Peyer's patch (tissue), 4 donors: Measurements from ENCODE around the gene KCNQ1. TPM values are rescaled to one million over a fixed set of nuclear protein-coding genes. Genes with fewer than 3 reads are reported as not detected.

Experiments
- DNase-seq, 3 donors: peaks; one replicate each; pipeline ENCODE4 v3.0.0-alpha.2; 2017 to 2019
- H3K27ac ChIP-seq, 4 donors: fragments of 200-600 bp; sonication (generic); one replicate each; pipeline ENCODE4 v1.5.1; 2016 to 2019
- H3K27me3 ChIP-seq, 2 donors: fragments of 200-600 bp; sonication (generic); one replicate each; pipeline ENCODE4 v1.5.1; 2019
- H3K36me3 ChIP-seq, 3 donors: fragments of 200-600 bp; sonication (generic); one replicate each; pipeline ENCODE4 v1.5.1; 2016 to 2019
- H3K4me1 ChIP-seq, 4 donors: fragments of 200-600 bp; sonication (generic); one replicate each; pipeline ENCODE4 v1.5.1; 2016 to 2019
- H3K4me3 ChIP-seq, 4 donors: fragments of 200-600 bp; sonication (generic); 1 replicate in 3 of 4; 2 replicates in 1 of 4; pipeline ENCODE4 v1.5.1; 2016 to 2019; ENCODE audit warnings: mild to moderate bottlenecking in 1 of 4
- H3K9me3 ChIP-seq, 4 donors: fragments of 200-600 bp; sonication (generic); one replicate each; pipeline ENCODE4 v1.5.1; 2016 to 2019; ENCODE audit warnings: mild to moderate bottlenecking in 1 of 4
- CTCF ChIP-seq, 6 experiments: fragments of 450-650 bp in 4 of 6; fragments of 200-600 bp in 2 of 6; sonication (generic) in 1 of 6; IDR thresholded peaks; one replicate each; pipeline ENCODE4 v1.5.1; 2017 to 2019; ENCODE audit warnings: antibody characterized with exemption in 6 of 6, mild to moderate bottlenecking in 3 of 6, moderate library complexity in 1 of 6
- POLR2A ChIP-seq, 2 donors: fragments of 450-650 bp; IDR thresholded peaks; one replicate each; pipeline ENCODE4 v1.5.1; 2017; ENCODE audit warnings: antibody characterized with exemption in 2 of 2, mild to moderate bottlenecking in 2 of 2, moderate library complexity in 2 of 2
- total RNA-seq, 4 donors: library from RNA; depleted of rRNA; stranded (reverse); fragments of >200 nt; gene quantifications; one replicate each; pipeline ENCODE4 v1.1.0, GENCODE V29; 2016

The KCNQ1 gene
- total RNA-seq, 4 donors from 2014 or later: 50.6 to 66.4 (median 54.2) TPM

- no peak for TF ChIP-seq CTCF (IDR thresholded peaks at IDR 0.05)
- TF ChIP-seq POLR2A (IDR thresholded peaks at IDR 0.05): no peak
- Histone ChIP-seq H3K4me3 (no peak overlapping the region), H3K4me1 (peaks cover 0 to 17% (median 0%) of the 10 kb centered on the region in 4 donors), H3K27me3 (no peaks in the 10 kb centered on the region), H3K9me3 (peaks cover 0 to 6% (median 2%) of the 10 kb centered on the region in 4 donors), H3K27ac (peak overlapping the region; percentile 57 to 90 (median 68)), H3K36me3 (no peaks in the 10 kb centered on the region)
- DNase-seq: peak; percentile 26 to 78 (median 65)
Observed at GRCh38 chr11:2825261-2825888, 380.6 kb downstream of the KCNQ1 start.

DNA sequence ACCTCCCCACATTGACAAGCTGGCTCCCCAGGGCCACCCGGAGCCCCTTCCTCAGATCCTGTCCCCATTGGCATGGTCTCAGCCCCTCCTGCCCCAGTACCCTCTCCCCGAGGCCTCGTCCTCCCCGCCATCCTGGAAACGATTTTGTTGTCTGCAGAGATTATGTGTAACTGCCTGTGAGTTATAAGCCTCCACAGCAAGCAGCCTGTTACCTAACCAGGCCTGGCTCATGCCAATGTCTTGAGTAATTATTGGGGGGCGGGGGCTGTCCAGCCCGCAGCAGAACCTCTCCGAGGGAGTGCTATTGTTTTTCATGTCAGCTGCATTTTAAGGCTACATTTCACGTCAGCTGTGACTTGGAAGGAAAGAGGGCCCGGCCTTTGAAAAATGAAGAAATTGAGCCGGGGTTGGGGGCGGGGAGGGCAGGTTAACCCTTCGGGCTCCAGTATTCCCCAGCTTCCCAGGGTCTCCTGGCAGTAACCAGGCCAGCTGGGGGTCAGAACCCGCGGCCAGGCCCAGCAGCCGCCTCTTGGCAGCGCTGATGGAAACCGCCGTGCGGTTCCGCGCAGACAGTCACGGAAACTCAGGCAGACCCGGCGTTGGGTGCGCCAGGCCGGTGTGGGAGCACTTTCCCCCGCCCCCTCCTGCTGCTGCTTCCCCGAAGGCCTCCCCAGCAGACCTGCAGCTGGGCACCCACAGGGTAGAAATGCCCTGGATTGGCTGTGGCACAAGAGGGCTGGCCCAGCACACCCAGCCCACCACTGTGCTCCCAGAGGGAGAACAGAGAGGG is 381.3 kb downstream of the KCNQ1 start:
- peaks cover 0 to 6% (median 2%) of the 10 kb centered on the region in 4 donors for H3K9me3 ChIP-seq
- H3K4me3 ChIP-seq: no peak overlapping the region
- no peak for TF ChIP-seq CTCF (IDR thresholded peaks at IDR 0.05)
- TF ChIP-seq POLR2A (IDR thresholded peaks at IDR 0.05): no peak
- H3K36me3 ChIP-seq: no peaks in the 10 kb centered on the region
- peaks cover 0 to 17% (median 0%) of the 10 kb centered on the region in 4 donors for H3K4me1 ChIP-seq
- H3K27ac ChIP-seq: peak overlapping the region; percentile 57 to 90 (median 68)
- DNase-seq: peak in 1 of 3 donors; percentile 71
- no peaks in the 10 kb centered on the region for H3K27me3 ChIP-seq

DNA sequence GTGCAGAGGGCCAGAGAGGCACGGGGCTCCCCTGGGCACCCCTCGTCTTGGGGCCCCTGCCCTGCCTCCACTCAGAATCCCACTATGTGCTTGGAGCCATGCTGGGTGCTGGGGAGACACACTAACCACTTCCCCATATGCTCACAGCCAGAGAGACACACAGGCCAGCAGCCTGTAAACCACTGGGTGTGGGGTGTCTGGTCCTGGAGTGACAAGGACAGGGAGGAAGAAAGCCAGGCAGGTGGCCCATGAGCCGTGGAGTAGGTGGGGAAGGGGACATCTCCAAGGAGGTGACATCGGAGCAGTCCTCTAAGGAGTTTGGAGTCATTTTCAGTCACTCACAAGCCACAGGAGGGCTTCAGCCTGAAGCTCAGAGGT is 381.9 kb downstream of the KCNQ1 start:
- peaks cover 0 to 17% (median 0%) of the 10 kb centered on the region in 4 donors for H3K4me1 ChIP-seq
- peak overlapping the region; percentile 57 to 90 (median 68) for H3K27ac ChIP-seq
- TF ChIP-seq CTCF (IDR thresholded peaks at IDR 0.05): no peak
- TF ChIP-seq POLR2A (IDR thresholded peaks at IDR 0.05): no peak
- H3K36me3 ChIP-seq: no peaks in the 10 kb centered on the region
- H3K9me3 ChIP-seq: peaks cover 0 to 6% (median 2%) of the 10 kb centered on the region in 4 donors
- DNase-seq: no peak
- no peaks in the 10 kb centered on the region for H3K27me3 ChIP-seq
- no peak overlapping the region for H3K4me3 ChIP-seq

- no peaks in the 10 kb centered on the region for H3K27me3 ChIP-seq
Observed at GRCh38 chr11:2827256-2827655, 382.4 kb downstream of the KCNQ1 start.

DNA sequence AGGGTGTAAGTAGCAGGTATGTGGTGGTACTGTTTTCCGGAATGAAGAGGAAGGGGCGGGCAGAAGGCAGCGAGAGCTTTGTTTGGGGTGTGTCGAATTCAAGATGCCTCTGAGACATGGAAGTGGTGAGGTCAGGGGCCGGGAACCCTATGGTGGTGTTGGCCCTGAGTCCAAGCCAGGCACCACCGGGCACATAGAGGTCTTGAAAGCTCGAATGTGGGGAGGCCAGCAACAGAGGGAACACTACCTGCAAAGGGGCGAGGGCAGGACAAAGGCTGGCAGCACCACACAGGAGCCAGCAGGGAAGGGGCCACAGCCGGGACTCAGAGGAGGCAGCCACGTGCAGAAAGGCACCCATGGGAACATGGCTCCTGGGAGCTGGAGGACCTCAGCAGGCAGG is 383.0 kb downstream of the KCNQ1 start:
- Histone ChIP-seq H3K4me1 (peaks cover 0 to 17% (median 0%) of the 10 kb centered on the region in 4 donors), H3K9me3 (peaks cover 0 to 6% (median 2%) of the 10 kb centered on the region in 4 donors), H3K27ac (no peak overlapping the region), H3K27me3 (no peaks in the 10 kb centered on the region), H3K4me3 (no peak overlapping the region), H3K36me3 (no peaks in the 10 kb centered on the region)
- DNase-seq: no peak
- TF ChIP-seq CTCF (IDR thresholded peaks at IDR 0.05): no peak
- no peak for TF ChIP-seq POLR2A (IDR thresholded peaks at IDR 0.05)

More at GRCh38 chr11:2827256-2827655, 382.4 kb downstream of the KCNQ1 start:
- Histone ChIP-seq H3K9me3 (peaks cover 0 to 6% (median 2%) of the 10 kb centered on the region in 4 donors), H3K4me1 (peaks cover 0 to 17% (median 0%) of the 10 kb centered on the region in 4 donors), H3K36me3 (no peaks in the 10 kb centered on the region), H3K27ac (peak overlapping the region in 2 of 4 donors; percentile 76 to 90), H3K4me3 (no peak overlapping the region)
- TF ChIP-seq POLR2A (IDR thresholded peaks at IDR 0.05) (no peak), CTCF (IDR thresholded peaks at IDR 0.05) (no peak)
- no peak for DNase-seq
